WTC11 (cell line): Measurements from ENCODE around the gene NEK7. TPM values are rescaled to one million over a fixed set of nuclear protein-coding genes. Genes with fewer than 3 reads are reported as not detected.

Experiments
- ATAC-seq: fragments of 200-7000 bp; cut with Tn5 transposase; 2 replicates; pipeline ENCODE4 v1.10.0; 2021; ENCODE audit warnings: mild to moderate bottlenecking, moderate library complexity
- CTCF ChIA-PET: fragments of 300-600 bp; sonication (Branson Sonifier 250); formaldehyde crosslinking; loops from one replicate; lab custom pipeline; 2021; ENCODE audit warnings: antibody characterized with exemption; lab: Charles Lee
- POLR2A ChIA-PET: fragments of 350-600 bp; sonication (Branson Sonifier 250); formaldehyde crosslinking; loops from one replicate; lab custom pipeline; 2021; ENCODE audit warnings: antibody characterized with exemption; lab: Charles Lee
- DNase-seq: peaks from one replicate; pipeline ENCODE4 v3.0.0; 2021; ENCODE audit warnings: low spot score
- H3K27ac Mint-ChIP-seq: 2 replicates; pipeline ENCODE4 v1.8.0; 2021; ENCODE audit warnings: mixed read lengths
- H3K27me3 Mint-ChIP-seq: 2 replicates; pipeline ENCODE4 v1.8.0; 2021; ENCODE audit warnings: low read depth, mild to moderate bottlenecking, moderate library complexity, mixed read lengths
- H3K36me3 Mint-ChIP-seq: 2 replicates; pipeline ENCODE4 v1.8.0; 2021; ENCODE audit warnings: mixed read lengths
- H3K4me1 Mint-ChIP-seq: 2 replicates; pipeline ENCODE4 v1.8.0; 2022; ENCODE audit warnings: mixed read lengths
- H3K4me3 Mint-ChIP-seq: 2 replicates; pipeline ENCODE4 v1.8.0; 2021; ENCODE audit warnings: mild to moderate bottlenecking, moderate library complexity, mixed read lengths
- H3K9me3 Mint-ChIP-seq: 2 replicates; pipeline ENCODE4 v1.8.0; 2021; ENCODE audit warnings: mixed read lengths
- MXD4 ChIP-seq: fragments of 250-450 bp; sonication (Bioruptor Pico); IDR thresholded peaks from 2 replicates; pipeline ENCODE4 v1.8.0; 2021; ENCODE audit warnings: mild to moderate bottlenecking, moderate library complexity, borderline replicate concordance
- NR2C2 ChIP-seq: sonication (generic); formaldehyde crosslinking; IDR thresholded peaks from 2 replicates; pipeline ENCODE4 v1.8.0; 2022; ENCODE audit warnings: mild to moderate bottlenecking, missing genetic modification reagents
- NR3C1 ChIP-seq: sonication (generic); formaldehyde crosslinking; conservative IDR thresholded peaks from 2 replicates; pipeline ENCODE4 v1.8.1; 2023; ENCODE audit warnings: low read depth, mild to moderate bottlenecking, missing genetic modification reagents
- RELA ChIP-seq: sonication (generic); formaldehyde crosslinking; IDR thresholded peaks from 2 replicates; pipeline ENCODE4 v1.8.1; 2022; ENCODE audit warnings: missing genetic modification reagents, mild to moderate bottlenecking, borderline replicate concordance
- ZNF121 ChIP-seq: sonication (generic); formaldehyde crosslinking; IDR thresholded peaks from 2 replicates; pipeline ENCODE4 v1.8.0; 2023; ENCODE audit warnings: missing genetic modification reagents
- ZNF232 ChIP-seq: sonication (generic); formaldehyde crosslinking; IDR thresholded peaks from 2 replicates; pipeline ENCODE4 v1.8.0; 2022; ENCODE audit warnings: mild to moderate bottlenecking, missing genetic modification reagents
- ZNF423 ChIP-seq: fragments of 250-450 bp; sonication (Bioruptor Pico); IDR thresholded peaks from 2 replicates; pipeline ENCODE4 v2.1.2; 2022; ENCODE audit warnings: mild to moderate bottlenecking, moderate library complexity
- total RNA-seq: library from RNA; stranded (reverse); gene quantifications from 3 replicates; pipeline ENCODE4 v1.2.3, GENCODE V29; 2021
- TF ChIP-seq, protein P1 (sequence below): sonication (generic); formaldehyde crosslinking; IDR thresholded peaks from 2 replicates; pipeline ENCODE4 v1.8.0; 2022; ENCODE audit warnings: missing genetic modification reagents
- TF ChIP-seq, protein P2 (sequence below): sonication (generic); formaldehyde crosslinking; IDR thresholded peaks from 2 replicates; pipeline ENCODE4 v1.8.0; 2023; ENCODE audit warnings: missing genetic modification reagents
- TF ChIP-seq, protein P3 (sequence below): fragments of 250-450 bp; sonication (Bioruptor Pico); IDR thresholded peaks from 2 replicates; pipeline ENCODE4 v1.9.0; 2021; ENCODE audit warnings: moderate library complexity, mild to moderate bottlenecking, inconsistent platforms, borderline replicate concordance
- TF ChIP-seq, protein P4 (sequence below): sonication (generic); formaldehyde crosslinking; IDR thresholded peaks from 2 replicates; pipeline ENCODE4 v1.8.0; 2022; ENCODE audit warnings: mild to moderate bottlenecking, missing genetic modification reagents
- TF ChIP-seq, protein P5 (sequence below): sonication (generic); formaldehyde crosslinking; IDR thresholded peaks from 2 replicates; pipeline ENCODE4 v1.8.1; 2022; ENCODE audit warnings: low read depth, mild to moderate bottlenecking, moderate library complexity, missing genetic modification reagents, borderline replicate concordance
- TF ChIP-seq, protein P6 (sequence below): sonication (generic); formaldehyde crosslinking; IDR thresholded peaks from 2 replicates; pipeline ENCODE4 v1.8.1; 2022; ENCODE audit warnings: mild to moderate bottlenecking, missing genetic modification reagents, moderate library complexity, borderline replicate concordance
- TF ChIP-seq, protein P7 (sequence below): sonication (generic); formaldehyde crosslinking; IDR thresholded peaks from 2 replicates; pipeline ENCODE4 v1.8.1; 2023; ENCODE audit warnings: mild to moderate bottlenecking, moderate library complexity, missing genetic modification reagents
- TF ChIP-seq, protein P8 (sequence below): sonication (generic); formaldehyde crosslinking; IDR thresholded peaks from 2 replicates; pipeline ENCODE4 v1.8.1; 2022; ENCODE audit warnings: missing genetic modification reagents, borderline replicate concordance
- TF ChIP-seq, protein P9 (sequence below): sonication (generic); formaldehyde crosslinking; IDR thresholded peaks from 2 replicates; pipeline ENCODE4 v1.8.1; 2023; ENCODE audit warnings: mild to moderate bottlenecking, missing genetic modification reagents, moderate library complexity

The NEK7 gene
- total RNA-seq, 1 experiment from 2014 or later: 10.3 TPM

DNA sequence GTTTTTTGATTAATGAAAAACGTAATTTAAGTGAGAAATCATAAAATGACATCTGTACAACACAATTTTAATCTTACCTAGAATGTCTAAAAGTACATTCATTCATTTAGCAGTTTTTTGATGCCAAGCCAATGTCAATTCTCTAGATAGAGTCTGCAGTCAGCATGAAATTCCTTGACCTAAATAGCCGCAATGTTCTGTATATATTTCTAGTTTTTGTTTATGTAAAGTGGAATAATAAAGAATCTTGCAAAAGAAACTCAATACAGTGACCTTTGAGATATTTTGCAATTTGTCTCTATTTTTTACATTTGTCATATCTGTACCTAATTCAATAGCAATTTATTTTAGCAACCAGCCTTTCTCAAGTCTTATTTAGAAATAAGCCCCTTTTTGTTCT lies 207.7 kb downstream of the NEK7 start:
- ChIA-PET POLR2A (no interaction called here), CTCF (no interaction called here)
- no peak overlapping the region for H3K4me3 Mint-ChIP-seq
- H3K36me3 Mint-ChIP-seq: peaks cover 2% of the 10 kb centered on the region
- no peak overlapping the region for H3K27ac Mint-ChIP-seq
- TF ChIP-seq, protein P1, sequence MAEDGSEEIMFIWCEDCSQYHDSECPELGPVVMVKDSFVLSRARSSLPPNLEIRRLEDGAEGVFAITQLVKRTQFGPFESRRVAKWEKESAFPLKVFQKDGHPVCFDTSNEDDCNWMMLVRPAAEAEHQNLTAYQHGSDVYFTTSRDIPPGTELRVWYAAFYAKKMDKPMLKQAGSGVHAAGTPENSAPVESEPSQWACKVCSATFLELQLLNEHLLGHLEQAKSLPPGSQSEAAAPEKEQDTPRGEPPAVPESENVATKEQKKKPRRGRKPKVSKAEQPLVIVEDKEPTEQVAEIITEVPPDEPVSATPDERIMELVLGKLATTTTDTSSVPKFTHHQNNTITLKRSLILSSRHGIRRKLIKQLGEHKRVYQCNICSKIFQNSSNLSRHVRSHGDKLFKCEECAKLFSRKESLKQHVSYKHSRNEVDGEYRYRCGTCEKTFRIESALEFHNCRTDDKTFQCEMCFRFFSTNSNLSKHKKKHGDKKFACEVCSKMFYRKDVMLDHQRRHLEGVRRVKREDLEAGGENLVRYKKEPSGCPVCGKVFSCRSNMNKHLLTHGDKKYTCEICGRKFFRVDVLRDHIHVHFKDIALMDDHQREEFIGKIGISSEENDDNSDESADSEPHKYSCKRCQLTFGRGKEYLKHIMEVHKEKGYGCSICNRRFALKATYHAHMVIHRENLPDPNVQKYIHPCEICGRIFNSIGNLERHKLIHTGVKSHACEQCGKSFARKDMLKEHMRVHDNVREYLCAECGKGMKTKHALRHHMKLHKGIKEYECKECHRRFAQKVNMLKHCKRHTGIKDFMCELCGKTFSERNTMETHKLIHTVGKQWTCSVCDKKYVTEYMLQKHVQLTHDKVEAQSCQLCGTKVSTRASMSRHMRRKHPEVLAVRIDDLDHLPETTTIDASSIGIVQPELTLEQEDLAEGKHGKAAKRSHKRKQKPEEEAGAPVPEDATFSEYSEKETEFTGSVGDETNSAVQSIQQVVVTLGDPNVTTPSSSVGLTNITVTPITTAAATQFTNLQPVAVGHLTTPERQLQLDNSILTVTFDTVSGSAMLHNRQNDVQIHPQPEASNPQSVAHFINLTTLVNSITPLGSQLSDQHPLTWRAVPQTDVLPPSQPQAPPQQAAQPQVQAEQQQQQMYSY (CRISPR knock-in tag): no peak
- TF ChIP-seq, protein P2, sequence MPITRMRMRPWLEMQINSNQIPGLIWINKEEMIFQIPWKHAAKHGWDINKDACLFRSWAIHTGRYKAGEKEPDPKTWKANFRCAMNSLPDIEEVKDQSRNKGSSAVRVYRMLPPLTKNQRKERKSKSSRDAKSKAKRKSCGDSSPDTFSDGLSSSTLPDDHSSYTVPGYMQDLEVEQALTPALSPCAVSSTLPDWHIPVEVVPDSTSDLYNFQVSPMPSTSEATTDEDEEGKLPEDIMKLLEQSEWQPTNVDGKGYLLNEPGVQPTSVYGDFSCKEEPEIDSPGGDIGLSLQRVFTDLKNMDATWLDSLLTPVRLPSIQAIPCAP: no peak
- TF ChIP-seq RELA (CRISPR knock-in tag): no peak
- TF ChIP-seq, protein P3, sequence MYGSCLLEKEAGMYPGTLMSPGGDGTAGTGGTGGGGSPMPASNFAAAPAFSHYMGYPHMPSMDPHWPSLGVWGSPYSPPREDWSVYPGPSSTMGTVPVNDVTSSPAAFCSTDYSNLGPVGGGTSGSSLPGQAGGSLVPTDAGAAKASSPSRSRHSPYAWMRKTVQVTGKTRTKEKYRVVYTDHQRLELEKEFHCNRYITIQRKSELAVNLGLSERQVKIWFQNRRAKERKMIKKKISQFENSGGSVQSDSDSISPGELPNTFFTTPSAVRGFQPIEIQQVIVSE (CRISPR knock-in tag): no peak
- TF ChIP-seq, protein P4, sequence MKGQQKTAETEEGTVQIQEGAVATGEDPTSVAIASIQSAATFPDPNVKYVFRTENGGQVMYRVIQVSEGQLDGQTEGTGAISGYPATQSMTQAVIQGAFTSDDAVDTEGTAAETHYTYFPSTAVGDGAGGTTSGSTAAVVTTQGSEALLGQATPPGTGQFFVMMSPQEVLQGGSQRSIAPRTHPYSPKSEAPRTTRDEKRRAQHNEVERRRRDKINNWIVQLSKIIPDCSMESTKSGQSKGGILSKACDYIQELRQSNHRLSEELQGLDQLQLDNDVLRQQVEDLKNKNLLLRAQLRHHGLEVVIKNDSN (CRISPR knock-in tag): no peak
- no peak for TF ChIP-seq MXD4
- no peak for TF ChIP-seq ZNF232 (CRISPR knock-in tag)
- TF ChIP-seq NR2C2 (CRISPR knock-in tag): no peak
- TF ChIP-seq, protein P5, sequence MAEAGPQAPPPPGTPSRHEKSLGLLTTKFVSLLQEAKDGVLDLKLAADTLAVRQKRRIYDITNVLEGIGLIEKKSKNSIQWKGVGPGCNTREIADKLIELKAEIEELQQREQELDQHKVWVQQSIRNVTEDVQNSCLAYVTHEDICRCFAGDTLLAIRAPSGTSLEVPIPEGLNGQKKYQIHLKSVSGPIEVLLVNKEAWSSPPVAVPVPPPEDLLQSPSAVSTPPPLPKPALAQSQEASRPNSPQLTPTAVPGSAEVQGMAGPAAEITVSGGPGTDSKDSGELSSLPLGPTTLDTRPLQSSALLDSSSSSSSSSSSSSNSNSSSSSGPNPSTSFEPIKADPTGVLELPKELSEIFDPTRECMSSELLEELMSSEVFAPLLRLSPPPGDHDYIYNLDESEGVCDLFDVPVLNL (CRISPR knock-in tag): no peak
- TF ChIP-seq NR3C1: no peak
- TF ChIP-seq, protein P6, sequence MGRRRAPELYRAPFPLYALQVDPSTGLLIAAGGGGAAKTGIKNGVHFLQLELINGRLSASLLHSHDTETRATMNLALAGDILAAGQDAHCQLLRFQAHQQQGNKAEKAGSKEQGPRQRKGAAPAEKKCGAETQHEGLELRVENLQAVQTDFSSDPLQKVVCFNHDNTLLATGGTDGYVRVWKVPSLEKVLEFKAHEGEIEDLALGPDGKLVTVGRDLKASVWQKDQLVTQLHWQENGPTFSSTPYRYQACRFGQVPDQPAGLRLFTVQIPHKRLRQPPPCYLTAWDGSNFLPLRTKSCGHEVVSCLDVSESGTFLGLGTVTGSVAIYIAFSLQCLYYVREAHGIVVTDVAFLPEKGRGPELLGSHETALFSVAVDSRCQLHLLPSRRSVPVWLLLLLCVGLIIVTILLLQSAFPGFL: no peak
- TF ChIP-seq, protein P7, sequence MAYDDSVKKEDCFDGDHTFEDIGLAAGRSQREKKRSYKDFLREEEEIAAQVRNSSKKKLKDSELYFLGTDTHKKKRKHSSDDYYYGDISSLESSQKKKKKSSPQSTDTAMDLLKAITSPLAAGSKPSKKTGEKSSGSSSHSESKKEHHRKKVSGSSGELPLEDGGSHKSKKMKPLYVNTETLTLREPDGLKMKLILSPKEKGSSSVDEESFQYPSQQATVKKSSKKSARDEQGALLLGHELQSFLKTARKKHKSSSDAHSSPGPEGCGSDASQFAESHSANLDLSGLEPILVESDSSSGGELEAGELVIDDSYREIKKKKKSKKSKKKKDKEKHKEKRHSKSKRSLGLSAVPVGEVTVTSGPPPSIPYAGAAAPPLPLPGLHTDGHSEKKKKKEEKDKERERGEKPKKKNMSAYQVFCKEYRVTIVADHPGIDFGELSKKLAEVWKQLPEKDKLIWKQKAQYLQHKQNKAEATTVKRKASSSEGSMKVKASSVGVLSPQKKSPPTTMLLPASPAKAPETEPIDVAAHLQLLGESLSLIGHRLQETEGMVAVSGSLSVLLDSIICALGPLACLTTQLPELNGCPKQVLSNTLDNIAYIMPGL: no peak
- peaks cover 10% of the 10 kb centered on the region for H3K4me1 Mint-ChIP-seq
- DNase-seq (no peak), ATAC-seq (no peak)
- no peaks in the 10 kb centered on the region for H3K27me3 Mint-ChIP-seq
- H3K9me3 Mint-ChIP-seq: peaks cover 18% of the 10 kb centered on the region

DNA sequence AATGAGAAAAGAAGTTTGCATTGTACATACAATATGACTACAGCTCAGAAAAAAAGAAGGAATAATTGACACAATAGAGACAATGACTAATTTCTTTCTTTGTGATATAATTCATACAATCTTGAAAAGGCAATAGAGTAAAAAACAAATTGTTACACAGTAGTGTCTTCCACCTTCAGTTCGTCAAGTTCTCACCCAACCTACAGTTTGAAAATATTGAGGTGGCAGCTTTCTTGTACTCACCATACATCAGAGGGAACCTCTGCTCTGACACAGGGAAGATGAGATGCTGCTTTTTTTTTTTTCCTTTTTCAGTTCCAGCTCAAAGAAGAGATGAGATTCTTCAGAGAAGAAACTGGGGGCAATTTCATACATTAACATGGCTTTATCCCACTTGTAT lies 210.5 kb downstream of the NEK7 start:
- no peak for DNase-seq
- H3K27me3 Mint-ChIP-seq: no peaks in the 10 kb centered on the region
- CTCF ChIA-PET: interaction anchor here (0.7 to 1.2 kb wide), 2 partner anchors 9 to 282 kb away, joined by 3 read pairs; no protein-coding TSS in a partner anchor
- no peak overlapping the region for H3K27ac Mint-ChIP-seq
- no peak for ATAC-seq
- peaks cover 21% of the 10 kb centered on the region for H3K9me3 Mint-ChIP-seq
- peaks cover 3% of the 10 kb centered on the region for H3K4me1 Mint-ChIP-seq
- POLR2A ChIA-PET: interaction anchor here (0.6 kb wide), 2 partner anchors 26 to 1311 kb away, joined by 3 read pairs; no protein-coding TSS in a partner anchor
- H3K4me3 Mint-ChIP-seq: no peak overlapping the region
- peaks cover 2% of the 10 kb centered on the region for H3K36me3 Mint-ChIP-seq
- TF ChIP-seq, protein P5 (CRISPR knock-in tag): no peak
- TF ChIP-seq, protein P8, sequence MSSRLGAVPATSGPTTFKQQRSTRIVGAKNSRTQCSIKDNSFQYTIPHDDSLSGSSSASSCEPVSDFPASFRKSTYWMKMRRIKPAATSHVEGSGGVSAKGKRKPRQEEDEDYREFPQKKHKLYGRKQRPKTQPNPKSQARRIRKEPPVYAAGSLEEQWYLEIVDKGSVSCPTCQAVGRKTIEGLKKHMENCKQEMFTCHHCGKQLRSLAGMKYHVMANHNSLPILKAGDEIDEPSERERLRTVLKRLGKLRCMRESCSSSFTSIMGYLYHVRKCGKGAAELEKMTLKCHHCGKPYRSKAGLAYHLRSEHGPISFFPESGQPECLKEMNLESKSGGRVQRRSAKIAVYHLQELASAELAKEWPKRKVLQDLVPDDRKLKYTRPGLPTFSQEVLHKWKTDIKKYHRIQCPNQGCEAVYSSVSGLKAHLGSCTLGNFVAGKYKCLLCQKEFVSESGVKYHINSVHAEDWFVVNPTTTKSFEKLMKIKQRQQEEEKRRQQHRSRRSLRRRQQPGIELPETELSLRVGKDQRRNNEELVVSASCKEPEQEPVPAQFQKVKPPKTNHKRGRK (CRISPR knock-in tag): no peak
- TF ChIP-seq, protein P9, sequence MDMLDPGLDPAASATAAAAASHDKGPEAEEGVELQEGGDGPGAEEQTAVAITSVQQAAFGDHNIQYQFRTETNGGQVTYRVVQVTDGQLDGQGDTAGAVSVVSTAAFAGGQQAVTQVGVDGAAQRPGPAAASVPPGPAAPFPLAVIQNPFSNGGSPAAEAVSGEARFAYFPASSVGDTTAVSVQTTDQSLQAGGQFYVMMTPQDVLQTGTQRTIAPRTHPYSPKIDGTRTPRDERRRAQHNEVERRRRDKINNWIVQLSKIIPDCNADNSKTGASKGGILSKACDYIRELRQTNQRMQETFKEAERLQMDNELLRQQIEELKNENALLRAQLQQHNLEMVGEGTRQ: no peak
- no peak for TF ChIP-seq ZNF121 (CRISPR knock-in tag)
- TF ChIP-seq, protein P6: no peak
- TF ChIP-seq, protein P3 (CRISPR knock-in tag): no peak
- no peak for TF ChIP-seq ZNF423
